Activated CD4-positive, alpha-beta memory T cell treated with anti-CD3 and anti-CD28 coated beads for 36 hours (primary cell): ENCODE results near the gene BCAP31. TPM values are rescaled to one million over a fixed set of nuclear protein-coding genes. Genes with fewer than 3 reads are reported as not detected.
"Not testable (repeated sequence)": the region's sequence is repeated elsewhere in the genome, so short reads cannot be mapped to it uniquely, and the experiment has no call there.

Experiments used
- CTCF ChIA-PET: fragments of 350-600 bp; sonication (Branson Sonifier 250); formaldehyde crosslinking; loops from one replicate; lab custom pipeline; 2021; ENCODE audit warnings: antibody characterized with exemption, inconsistent platforms; lab: Charles Lee
- POLR2A ChIA-PET: fragments of 350-600 bp; sonication (Branson Sonifier 250); formaldehyde crosslinking; loops from one replicate; lab custom pipeline; 2021; ENCODE audit warnings: antibody characterized with exemption; lab: Charles Lee
- DNase-seq: peaks from one replicate; pipeline ENCODE4 v3.0.0-alpha.2; 2020
- H3K27ac Mint-ChIP-seq: one replicate; pipeline ENCODE4 v1.8.0; 2021; ENCODE audit warnings: mixed read lengths
- H3K27me3 Mint-ChIP-seq: one replicate; pipeline ENCODE4 v1.8.0; 2021; ENCODE audit warnings: mixed read lengths
- H3K36me3 Mint-ChIP-seq: one replicate; pipeline ENCODE4 v1.8.0; 2021; ENCODE audit warnings: mixed read lengths
- H3K4me1 Mint-ChIP-seq: one replicate; pipeline ENCODE4 v1.8.0; 2021; ENCODE audit warnings: low read depth, mixed read lengths
- H3K4me3 Mint-ChIP-seq: one replicate; pipeline ENCODE4 v1.8.0; 2021; ENCODE audit warnings: mild to moderate bottlenecking, mixed read lengths
- H3K9me3 Mint-ChIP-seq: one replicate; pipeline ENCODE4 v1.8.0; 2021; ENCODE audit warnings: mixed read lengths
- intact Hi-C: fragments of 100-400 bp; cut with micrococcal nuclease; formaldehyde crosslinking; loops from one replicate; pipeline ENCODE4 v1.15.1; 2023
- total RNA-seq, 2 experiments: library from RNA; stranded (reverse); gene quantifications; one replicate each; pipeline ENCODE4 v1.2.3, GENCODE V29; 2021

The BCAP31 gene
- total RNA-seq, 2 experiments from 2014 or later, result 119 to 121 TPM

DNA sequence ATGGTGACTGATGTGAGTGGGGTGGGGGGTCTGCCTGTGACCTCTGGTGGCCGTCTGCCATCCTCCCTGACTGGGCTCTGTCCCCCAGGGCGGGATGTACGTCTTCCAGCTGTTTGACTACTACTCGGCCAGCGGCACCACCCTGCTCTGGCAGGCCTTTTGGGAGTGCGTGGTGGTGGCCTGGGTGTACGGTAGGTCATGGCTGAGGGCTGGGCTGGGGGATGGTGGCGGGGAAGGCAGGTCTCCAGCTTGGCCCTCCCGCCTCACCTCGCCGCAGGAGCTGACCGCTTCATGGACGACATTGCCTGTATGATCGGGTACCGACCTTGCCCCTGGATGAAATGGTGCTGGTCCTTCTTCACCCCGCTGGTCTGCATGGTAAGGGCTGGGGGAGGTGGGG is 29.9 kb downstream of the BCAP31 start:
- H3K27me3 Mint-ChIP-seq, H3K27ac Mint-ChIP-seq, POLR2A ChIA-PET, CTCF ChIA-PET, H3K4me3 Mint-ChIP-seq, intact Hi-C loops, H3K9me3 Mint-ChIP-seq, H3K4me1 Mint-ChIP-seq, DNase-seq, H3K36me3 Mint-ChIP-seq: not testable (repeated sequence)

DNA sequence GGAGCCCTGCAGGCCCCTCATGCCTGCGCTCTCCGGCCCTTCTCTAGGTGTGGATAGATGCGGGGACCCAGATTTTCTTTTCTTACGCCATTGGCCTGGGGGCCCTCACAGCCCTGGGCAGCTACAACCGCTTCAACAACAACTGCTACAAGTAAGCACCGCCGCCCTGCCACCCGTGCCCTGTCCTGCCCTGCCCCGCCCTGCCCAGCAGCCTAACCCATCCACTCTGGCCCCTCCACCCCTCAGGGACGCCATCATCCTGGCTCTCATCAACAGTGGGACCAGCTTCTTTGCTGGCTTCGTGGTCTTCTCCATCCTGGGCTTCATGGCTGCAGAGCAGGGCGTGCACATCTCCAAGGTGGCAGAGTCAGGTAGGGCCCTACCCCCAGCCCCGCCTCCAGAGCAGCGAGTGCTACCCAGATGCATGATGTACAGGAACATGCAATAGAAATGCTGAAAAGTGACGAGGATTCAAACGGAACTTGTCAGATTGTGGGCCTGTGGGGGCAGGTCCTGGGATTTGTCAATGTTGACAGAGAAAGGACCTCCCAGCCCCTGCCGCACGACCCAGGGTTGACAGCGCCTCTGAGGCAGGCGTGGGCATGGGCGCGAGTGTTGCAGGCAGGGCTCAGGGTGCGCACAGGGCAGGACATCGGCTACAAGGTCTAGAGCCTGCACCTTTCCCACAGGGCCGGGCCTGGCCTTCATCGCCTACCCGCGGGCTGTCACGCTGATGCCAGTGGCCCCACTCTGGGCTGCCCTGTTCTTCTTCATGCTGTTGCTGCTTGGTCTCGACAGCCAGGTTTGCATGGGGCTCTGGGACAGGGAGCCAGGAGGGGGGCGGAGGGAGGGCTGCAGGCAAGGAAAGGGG is 30.7 kb downstream of the BCAP31 start:
- H3K36me3 Mint-ChIP-seq, result peaks cover under 1% of the 10 kb centered on the region
- DNase-seq, result no peak
- intact Hi-C loops, result no loop called here
- H3K9me3 Mint-ChIP-seq, result no peaks in the 10 kb centered on the region
- ChIA-PET POLR2A (no interaction called here), CTCF (no interaction called here)
- no peak overlapping the region for H3K27ac Mint-ChIP-seq
- no peaks in the 10 kb centered on the region for H3K4me1 Mint-ChIP-seq
- peaks cover 2% of the 10 kb centered on the region for H3K27me3 Mint-ChIP-seq
- H3K4me3 Mint-ChIP-seq, result no peak overlapping the region

DNA sequence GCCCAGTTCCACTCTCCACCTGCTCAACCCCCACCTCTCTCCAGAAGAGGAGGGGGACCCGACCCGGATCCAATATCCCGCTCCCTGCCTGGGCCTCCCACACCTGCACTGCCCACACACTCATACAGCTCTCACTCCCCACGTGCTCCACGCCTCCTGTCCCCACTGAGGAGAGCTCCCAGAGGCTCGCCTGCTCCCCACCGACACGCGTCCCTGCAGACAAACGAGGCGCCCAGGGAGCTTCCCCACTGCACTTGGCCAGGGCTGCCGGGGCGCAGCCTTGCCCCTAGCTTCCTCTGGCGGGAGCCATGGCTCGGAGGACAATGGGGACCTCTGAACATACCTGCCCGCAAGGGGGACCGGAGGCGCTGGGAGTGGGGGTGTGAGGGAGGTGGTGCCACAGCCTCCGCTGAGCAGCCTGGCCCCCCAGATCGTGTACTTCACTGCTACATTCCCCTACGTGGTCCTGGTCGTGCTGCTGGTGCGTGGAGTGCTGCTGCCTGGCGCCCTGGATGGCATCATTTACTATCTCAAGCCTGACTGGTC is 31.5 kb downstream of the BCAP31 start:
- H3K4me3 Mint-ChIP-seq, result no peak overlapping the region
- ChIA-PET CTCF (no interaction called here), POLR2A (no interaction called here)
- H3K36me3 Mint-ChIP-seq, result no peaks in the 10 kb centered on the region
- intact Hi-C loops, result no loop called here
- no peak overlapping the region for H3K27ac Mint-ChIP-seq
- no peaks in the 10 kb centered on the region for H3K9me3 Mint-ChIP-seq
- no peaks in the 10 kb centered on the region for H3K4me1 Mint-ChIP-seq
- H3K27me3 Mint-ChIP-seq, result peaks cover 2% of the 10 kb centered on the region
- no peak for DNase-seq

DNA sequence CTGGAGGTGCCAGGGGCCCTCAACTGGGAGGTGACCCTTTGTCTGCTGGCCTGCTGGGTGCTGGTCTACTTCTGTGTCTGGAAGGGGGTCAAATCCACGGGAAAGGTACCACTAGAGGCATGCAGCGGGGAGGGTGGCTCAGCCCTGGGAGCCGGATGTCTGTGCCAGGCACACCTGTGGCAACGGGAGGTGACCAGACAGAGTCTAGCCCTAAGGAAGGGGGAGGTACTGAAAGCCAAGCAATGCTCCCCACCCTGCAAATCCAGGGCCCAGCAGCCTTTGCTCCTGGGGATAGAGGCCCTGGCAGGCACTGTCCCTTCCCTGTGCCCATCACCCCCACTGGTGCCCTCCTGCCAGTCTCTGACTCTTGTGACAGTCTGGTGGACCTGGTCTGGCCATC is 32.2 kb downstream of the BCAP31 start:
- intact Hi-C loops, result no loop called here
- Mint-ChIP-seq H3K4me1 (no peaks in the 10 kb centered on the region), H3K4me3 (no peak overlapping the region), H3K27ac (no peak overlapping the region), H3K27me3 (peaks cover 2% of the 10 kb centered on the region), H3K36me3 (no peaks in the 10 kb centered on the region), H3K9me3 (no peaks in the 10 kb centered on the region)
- DNase-seq, result no peak
- POLR2A ChIA-PET, result no interaction called here
- CTCF ChIA-PET, result no interaction called here

DNA sequence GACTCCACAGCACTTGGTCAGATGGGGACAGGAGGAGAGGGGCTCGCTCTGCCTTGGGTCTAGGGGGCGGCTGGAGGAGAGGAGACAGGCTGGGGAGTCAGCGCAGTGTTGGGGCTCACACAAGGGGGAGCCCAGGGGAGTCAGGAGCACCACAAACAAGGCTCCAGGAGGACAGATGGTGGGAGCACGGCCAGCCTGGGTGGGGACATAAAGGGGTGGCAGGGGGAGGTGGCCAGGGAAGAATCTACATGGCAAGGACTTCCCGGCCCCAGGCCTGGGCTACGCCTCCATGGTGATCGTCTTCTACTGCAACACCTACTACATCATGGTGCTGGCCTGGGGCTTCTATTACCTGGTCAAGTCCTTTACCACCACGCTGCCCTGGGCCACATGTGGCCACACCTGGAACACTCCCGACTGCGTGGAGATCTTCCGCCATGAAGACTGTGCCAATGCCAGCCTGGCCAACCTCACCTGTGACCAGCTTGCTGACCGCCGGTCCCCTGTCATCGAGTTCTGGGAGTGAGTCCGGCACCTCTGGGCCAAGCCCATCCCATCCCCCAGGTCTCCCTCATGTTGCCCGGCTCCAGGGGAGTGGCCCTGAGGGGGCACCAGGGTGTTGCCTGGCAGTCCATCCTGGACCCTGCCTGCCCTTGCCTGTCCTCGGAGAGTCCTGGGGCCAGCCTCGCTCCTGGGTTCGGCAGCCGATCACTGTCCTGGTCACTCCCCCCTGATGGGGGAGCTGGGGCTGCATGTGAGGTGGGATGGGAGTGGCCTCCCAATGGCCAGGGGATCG is 33.0 kb downstream of the BCAP31 start:
- CTCF ChIA-PET, H3K27me3 Mint-ChIP-seq, H3K9me3 Mint-ChIP-seq, H3K4me1 Mint-ChIP-seq, POLR2A ChIA-PET, H3K36me3 Mint-ChIP-seq, intact Hi-C loops, H3K4me3 Mint-ChIP-seq, H3K27ac Mint-ChIP-seq, DNase-seq: not testable (repeated sequence)

DNA sequence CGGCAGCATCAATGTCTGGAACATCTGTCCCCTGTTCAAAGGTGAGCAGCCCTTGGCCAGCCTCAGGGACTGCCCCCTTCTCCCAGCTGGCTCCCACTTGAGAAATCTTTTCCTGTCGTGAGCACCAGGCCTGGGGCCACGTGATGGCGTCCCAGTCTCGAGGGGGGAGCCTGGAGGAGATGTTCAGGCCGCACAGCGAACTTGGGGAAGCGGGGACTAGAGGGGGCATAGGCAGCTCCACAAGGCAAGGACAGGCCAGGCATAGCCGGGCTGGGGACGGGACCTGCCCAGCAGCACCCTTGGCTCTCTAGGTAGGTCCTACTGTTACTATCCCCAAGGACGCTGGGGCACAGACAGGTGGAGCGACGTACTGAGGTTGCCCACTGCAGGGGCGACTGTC is 33.7 kb downstream of the BCAP31 start:
- H3K4me3 Mint-ChIP-seq, result no peak overlapping the region
- H3K4me1 Mint-ChIP-seq, result no peaks in the 10 kb centered on the region
- H3K9me3 Mint-ChIP-seq, result no peaks in the 10 kb centered on the region
- no peaks in the 10 kb centered on the region for H3K36me3 Mint-ChIP-seq
- no peak overlapping the region for H3K27ac Mint-ChIP-seq
- DNase-seq, result no peak
- ChIA-PET POLR2A (no interaction called here), CTCF (no interaction called here)
- intact Hi-C loops, result no loop called here
- peaks cover 2% of the 10 kb centered on the region for H3K27me3 Mint-ChIP-seq

DNA sequence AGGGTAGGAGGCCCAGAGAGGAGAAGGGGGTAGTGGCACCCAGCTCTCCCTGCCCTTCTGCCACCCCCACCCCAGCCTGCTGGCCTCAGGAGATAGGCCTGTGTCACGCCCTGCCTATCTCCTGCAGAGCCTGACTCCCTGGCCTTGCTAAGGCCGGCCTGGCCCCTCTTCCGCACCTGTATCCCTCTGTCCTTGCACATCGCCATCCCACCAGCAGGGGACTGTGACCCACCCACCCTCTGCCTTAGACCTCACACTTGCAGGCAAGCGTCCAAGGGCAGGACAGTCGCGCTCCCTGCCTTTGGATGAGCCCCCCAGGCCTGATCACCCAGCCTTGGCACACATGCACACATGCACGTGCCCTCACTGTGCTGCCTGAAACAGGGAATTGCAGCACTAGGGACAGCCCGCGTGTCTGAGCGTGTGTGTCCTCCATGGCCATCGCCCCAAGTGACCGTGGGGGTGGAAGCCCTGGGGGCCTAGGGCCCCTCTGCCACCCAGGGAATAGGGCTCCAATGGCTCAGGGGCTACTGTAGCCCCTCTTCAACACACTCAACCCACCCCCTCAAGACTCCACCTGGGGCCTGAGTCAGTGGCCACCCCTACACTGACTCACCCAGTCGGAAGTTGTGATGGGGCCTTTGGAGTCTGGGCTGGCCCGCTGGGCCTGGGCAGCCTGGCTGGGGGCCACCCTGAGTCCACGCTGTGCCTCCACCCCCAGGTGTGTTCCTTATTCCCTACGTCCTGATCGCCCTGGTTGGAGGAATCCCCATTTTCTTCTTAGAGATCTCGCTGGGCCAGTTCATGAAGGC is 34.3 kb downstream of the BCAP31 start:
- no peaks in the 10 kb centered on the region for H3K36me3 Mint-ChIP-seq
- ChIA-PET CTCF (no interaction called here), POLR2A (no interaction called here)
- H3K4me3 Mint-ChIP-seq, result no peak overlapping the region
- H3K27ac Mint-ChIP-seq, result no peak overlapping the region
- no peaks in the 10 kb centered on the region for H3K4me1 Mint-ChIP-seq
- H3K9me3 Mint-ChIP-seq, result no peaks in the 10 kb centered on the region
- no peak for DNase-seq
- peaks cover 2% of the 10 kb centered on the region for H3K27me3 Mint-ChIP-seq
- intact Hi-C loops, result no loop called here

DNA sequence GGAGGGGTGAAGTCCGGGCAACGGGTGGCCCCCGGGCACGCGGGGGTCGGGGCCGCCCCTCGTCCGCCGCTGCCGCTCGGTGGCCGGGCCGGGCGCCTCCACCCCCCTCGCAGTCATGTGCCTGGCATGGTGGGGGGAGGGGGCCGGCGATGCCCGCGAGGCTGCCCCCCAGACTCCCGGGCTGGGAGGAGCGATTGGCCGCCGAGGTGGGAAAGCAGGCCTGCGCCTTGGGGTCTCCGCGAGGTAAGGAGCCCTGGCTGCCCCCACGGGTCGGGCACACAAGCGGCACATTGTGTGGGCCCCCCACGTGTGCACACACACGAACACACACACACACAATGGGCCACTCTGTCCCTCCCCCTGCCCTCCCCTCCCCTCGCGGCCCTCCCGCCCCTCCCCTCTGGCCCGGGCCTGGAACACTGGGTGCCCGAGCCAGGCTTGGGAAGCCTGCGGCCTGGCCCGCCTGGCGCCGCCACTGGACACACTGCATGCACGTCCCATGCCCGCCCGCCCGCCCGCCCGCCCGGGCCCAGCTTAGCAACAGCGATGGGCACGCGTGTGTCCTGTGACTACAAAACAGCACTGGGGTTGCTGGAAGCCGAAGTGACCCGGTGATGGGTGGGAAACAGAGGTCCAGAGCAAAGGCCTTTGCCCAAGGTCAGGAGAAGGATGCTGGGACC is 35.1 kb downstream of the BCAP31 start:
- DNase-seq, result no peak
- CTCF ChIA-PET, result no interaction called here
- Mint-ChIP-seq H3K36me3 (no peaks in the 10 kb centered on the region), H3K4me1 (no peaks in the 10 kb centered on the region), H3K27ac (no peak overlapping the region), H3K4me3 (no peak overlapping the region), H3K27me3 (peaks cover 2% of the 10 kb centered on the region), H3K9me3 (no peaks in the 10 kb centered on the region)
- POLR2A ChIA-PET, result no interaction called here
- intact Hi-C loops, result no loop called here

DNA sequence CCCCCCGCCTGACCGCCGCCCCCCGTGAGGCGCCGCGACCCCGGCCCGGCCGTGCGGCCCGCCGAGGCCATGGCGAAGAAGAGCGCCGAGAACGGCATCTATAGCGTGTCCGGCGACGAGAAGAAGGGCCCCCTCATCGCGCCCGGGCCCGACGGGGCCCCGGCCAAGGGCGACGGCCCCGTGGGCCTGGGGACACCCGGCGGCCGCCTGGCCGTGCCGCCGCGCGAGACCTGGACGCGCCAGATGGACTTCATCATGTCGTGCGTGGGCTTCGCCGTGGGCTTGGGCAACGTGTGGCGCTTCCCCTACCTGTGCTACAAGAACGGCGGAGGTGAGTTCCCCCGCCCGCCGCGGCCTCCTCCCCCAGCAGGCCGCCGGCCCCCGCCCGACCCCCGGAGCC is 35.7 kb downstream of the BCAP31 start:
- ChIA-PET CTCF (no interaction called here), POLR2A (no interaction called here)
- H3K27ac Mint-ChIP-seq, result no peak overlapping the region
- H3K36me3 Mint-ChIP-seq, result no peaks in the 10 kb centered on the region
- DNase-seq, result no peak
- intact Hi-C loops, result no loop called here
- H3K4me1 Mint-ChIP-seq, result no peaks in the 10 kb centered on the region
- H3K9me3 Mint-ChIP-seq, result no peaks in the 10 kb centered on the region
- H3K27me3 Mint-ChIP-seq, result peaks cover 2% of the 10 kb centered on the region
- no peak overlapping the region for H3K4me3 Mint-ChIP-seq

DNA sequence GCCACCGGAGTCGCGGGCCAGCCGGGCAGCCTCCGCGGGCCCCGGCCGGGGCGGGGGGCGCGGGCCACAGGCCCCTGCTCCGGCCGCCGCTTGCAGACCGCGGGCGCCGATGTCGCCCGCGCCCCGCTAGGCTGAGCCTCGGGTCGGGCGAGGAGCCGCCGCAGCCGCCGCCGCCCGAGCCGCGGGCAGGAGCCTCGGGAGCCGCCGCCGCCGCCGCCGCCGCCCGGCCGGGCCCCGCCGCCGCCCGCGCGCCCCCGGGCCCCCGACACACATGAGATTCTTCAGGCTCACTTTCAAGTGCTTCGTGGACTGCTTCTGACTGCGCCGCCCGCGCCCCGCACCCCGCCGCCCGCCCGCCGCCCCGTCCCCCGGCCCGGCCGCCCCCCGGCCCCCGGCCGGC is 36.1 kb downstream of the BCAP31 start:
- Mint-ChIP-seq H3K4me3 (no peak overlapping the region), H3K27ac (no peak overlapping the region), H3K27me3 (peaks cover 2% of the 10 kb centered on the region), H3K9me3 (no peaks in the 10 kb centered on the region), H3K36me3 (no peaks in the 10 kb centered on the region), H3K4me1 (no peaks in the 10 kb centered on the region)
- DNase-seq, result no peak
- intact Hi-C loops, result no loop called here
- ChIA-PET POLR2A (no interaction called here), CTCF (interaction anchor here (1.9 kb wide), 1 partner anchor 20 kb away, joined by 10 read pairs; no protein-coding TSS in a partner anchor)
